Right renal pelvis (tissue), 4 donors: ENCODE measurements around the gene CD300H. TPM values are rescaled to one million over a fixed set of nuclear protein-coding genes. Genes with fewer than 3 reads are reported as not detected.
"Not testable (repeated sequence)": the region's sequence is repeated elsewhere in the genome, so short reads cannot be mapped to it uniquely, and the experiment has no call there.

Experiments used
- DNase-seq, 4 donors: peaks; one replicate each; pipeline ENCODE4 v3.0.0-alpha.2; 2013; ENCODE audit warnings: low read depth in 4 of 4, low spot score in 3 of 4, missing footprints in 1 of 4
- polyA plus RNA-seq, 4 donors: library from polyadenylated mRNA; unstranded; fragments of 120-200 nt; gene quantifications; one replicate each; pipeline ENCODE4 v1.2.1, GENCODE V29; 2013; ENCODE audit not compliant: insufficient read length in 4 of 4

The CD300H gene
- polyA plus RNA-seq, 4 donors = 0.23 TPM; not detected in 3

DNA sequence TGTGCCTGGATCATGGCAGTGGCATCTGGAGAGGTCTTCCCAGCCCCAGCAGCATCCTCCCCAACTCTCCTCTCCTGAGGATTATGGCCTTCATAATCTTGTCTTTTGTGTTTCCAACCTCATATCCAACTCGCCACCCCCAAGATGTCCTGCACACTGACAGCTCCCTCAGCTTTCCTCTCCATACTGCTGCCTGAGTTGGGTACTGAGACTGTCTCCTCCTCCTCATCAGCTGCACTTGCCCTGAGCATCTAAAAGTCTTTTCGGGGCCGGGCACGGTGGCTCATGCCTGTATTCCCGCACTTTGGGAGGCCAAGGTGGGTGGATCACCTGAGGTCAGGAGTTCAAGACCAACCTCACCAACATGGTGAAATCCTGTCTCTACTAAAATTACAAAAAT is 38.1 kb downstream of the CD300H start:
- DNase-seq = no peak

DNA sequence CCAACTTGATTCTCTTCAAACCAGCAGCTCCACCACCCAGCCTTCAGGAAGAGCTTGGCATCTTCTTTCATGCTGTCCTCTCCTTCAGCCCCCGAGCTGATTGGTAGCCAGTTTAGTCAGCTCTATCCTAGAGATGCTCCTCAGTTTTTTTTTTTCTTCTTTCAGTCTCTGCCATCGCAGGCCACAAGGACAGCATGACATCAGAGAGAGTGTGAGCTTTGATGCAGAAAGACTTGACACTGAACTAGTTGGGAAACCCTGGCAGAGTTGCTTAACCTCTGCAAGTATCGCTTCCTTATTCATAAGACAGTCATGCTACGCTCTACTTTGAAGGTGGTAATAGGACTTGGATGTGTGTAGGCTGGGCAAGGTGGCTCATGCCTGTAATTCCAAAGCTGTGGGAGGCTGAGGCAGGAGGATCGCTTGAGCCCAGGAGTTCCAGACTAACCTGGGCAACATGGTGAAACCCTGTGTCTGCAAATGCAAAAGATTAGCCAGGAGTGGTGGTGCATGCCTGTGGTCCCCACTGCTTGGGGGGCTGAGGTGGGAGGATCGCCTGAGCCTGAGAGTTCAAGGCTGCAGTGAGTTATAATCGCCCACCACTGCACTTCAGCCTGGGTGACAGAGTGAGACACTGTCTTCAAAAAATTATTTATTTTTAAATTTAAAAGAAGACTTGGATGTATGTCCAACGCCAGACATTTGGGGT is 38.7 kb downstream of the CD300H start:
- DNase-seq = no peak

DNA sequence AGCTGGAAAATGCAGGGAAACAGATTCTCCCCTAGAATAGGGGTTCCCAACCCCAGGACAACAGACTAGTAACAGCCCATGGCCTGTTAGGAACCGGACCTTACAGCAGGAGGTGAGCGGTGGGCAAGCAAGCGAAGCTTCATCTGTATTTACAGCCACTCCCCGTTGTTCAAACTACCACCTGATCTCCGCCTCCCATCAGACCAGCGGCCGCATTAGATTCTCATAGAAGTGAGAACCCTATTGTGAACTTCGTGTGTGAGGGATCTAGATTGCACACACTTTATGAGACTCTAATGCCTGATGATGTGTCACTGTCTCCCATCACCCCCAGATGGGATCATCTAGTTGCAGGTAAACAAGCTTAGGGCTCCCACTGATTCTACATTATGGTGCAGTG is 39.6 kb downstream of the CD300H start:
- no peak for DNase-seq

DNA sequence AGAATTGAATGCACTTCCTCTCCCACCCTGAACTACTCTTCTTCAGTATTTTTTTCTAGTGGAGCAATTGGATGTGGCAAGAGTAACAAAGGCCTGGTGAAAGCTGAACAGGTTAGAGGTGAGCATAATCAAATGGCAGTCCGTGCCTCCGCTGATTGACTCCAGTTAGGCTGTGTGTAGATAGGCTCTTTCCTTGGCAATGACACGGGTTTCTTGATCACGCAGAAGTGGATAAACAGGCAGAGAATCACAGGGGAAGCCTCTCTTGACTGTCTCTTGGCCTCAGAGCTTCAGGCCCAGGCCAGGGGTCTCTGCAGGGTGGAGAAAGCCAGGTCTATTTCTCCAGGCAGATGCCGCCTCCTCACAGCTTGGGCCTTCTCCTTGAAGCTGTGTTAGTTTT is 40.2 kb downstream of the CD300H start:
- DNase-seq = no peak

DNA sequence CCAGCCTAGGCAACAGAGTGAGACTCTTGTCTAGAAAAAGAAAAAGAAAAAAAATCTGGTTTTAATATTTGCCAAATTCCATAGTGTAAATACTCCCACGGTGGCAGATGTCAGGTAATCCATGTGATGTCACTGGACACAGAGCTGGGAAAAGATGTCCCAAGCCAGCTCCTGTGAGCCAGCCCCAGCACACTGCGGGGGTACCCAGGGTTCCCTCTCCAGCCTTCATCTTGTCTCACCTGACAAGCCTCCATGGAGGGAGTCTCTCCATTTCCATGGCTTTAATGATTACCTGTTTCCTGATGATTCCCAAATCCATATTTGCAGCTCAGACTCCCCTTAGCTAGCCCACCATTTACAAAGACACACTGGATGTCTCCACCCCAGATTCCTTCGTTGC is 40.6 kb downstream of the CD300H start:
- no peak for DNase-seq

DNA sequence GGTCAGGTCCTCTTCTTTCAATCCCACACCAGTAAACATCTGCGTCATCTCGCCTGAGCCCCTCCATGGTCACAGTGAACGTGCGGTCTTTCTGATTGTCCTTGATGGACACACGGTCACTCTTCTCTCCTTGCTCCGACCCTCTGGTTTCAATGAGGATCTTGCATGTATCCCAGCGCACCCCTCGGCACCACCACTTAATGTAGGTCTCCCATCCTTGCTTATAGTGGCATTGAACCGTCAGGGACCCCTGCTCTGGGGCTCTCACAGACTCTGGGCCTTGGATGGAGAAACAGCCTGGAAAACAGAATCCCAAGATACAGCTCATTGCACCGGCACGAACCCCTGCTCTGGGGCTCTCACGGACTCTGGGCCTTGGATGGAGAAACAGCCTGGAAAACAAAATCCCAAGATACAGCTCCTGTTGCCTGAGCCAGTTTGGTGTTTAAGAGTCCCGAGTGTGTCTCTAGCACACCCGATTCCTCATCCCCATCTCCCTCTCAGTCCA is 41.5 kb downstream of the CD300H start:
- no peak for DNase-seq

DNA sequence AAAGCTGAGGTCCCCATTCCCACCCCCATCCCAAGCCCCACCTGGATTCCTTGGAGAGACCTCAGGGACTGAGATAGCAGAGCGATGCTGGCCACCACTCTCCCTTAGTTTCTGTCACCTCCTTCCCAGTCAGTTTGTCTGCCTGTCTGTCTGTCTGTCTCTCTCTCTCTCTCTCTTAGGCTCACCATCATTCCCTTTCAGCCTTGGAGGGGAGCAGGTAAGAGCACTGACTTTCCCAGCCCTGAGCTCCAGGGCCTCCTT is 41.9 kb downstream of the CD300H start:
- DNase-seq = no peak

DNA sequence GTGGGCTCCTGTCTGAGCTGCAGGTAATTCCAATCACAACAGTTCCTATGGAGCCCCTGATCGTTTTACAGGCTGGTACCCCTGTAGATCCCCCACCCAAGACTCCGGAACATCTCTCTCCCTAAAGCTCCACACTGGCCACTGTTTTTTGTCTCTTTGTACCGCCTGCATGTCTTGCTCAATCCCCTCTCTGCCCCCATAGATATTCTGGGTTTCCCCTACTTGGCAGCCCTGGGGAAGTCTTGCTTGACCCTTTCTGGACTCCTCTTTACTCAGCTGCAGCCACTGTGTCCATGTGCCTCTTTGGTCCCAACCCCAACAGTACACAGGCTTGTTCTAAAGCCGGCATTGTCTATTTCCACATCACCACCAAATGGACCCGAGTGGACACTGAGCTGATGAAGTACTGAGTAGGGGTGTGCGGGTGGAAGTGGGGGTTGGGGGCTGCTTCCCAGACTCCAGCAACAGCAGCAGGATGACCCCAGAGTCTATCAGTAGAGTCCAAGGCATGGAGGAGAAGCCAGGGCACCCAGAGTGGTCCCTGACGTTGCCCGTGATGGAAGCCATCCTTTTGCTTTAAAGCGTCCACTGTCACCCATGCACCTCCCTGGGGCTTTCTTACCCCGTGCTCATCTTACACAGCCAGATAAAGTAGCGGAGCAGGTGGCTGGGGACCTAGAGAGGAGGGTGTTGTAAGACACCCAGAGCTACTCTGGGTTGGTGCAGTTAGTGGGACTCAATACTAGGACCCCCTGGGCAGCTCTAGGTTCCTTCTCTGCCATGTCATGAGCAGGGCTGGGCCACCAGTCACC is 42.5 kb downstream of the CD300H start:
- no peak for DNase-seq

DNA sequence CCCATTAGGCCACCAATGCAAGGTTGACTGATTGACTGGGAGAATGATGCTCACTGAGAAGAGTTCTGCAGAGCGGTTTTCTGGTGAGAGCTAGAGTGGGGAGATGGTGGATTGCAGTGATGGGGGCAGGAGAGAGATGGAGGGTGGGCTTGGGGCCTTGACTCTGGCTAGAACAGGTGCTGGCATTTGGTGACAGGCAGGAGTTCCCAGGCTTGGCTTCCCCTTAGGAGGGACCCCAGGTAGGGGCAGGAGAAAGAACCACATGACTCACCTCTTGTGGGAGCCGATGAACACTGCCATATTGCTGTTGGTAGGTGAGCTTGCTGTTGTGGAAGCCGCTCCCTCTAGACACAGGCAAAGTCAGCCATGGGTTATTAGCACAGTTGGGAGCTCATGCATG is 44.0 kb downstream of the CD300H start:
- no peak for DNase-seq

DNA sequence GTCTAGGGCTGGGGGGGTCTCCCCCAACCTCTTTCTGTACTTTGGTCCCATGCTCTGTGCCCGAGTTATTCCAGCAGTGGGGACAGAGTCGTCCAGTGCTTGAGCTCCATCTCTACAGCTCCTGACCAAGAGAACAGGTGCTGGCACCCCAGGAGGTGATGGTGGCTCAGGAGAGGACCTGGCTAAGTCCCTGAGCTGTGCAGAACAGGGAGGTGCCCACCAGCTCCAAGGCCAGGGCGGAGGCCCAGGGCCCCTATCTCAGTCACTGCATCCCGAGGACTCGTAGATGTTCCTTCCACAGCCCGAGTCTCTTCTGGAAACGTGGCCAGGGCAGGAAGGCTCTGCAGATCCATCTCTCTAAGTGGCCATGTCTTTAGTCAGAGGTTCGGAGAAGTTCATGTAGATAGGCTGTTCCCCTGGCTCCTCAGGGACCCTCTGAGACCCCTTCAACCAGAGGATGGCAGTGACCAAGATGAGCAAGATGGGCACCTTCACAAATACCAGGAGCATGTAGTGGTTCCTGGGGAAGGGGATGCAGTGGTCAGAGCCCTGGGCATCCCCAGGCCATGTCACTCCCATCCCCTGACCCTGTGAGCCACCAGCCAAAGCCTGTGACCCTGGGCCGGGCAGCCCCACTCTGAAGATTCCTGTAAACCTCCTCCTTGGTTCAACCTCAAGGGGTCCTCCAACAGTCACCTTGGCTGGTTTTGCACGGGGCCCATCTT is 44.8 kb downstream of the CD300H start:
- DNase-seq = no peak

DNA sequence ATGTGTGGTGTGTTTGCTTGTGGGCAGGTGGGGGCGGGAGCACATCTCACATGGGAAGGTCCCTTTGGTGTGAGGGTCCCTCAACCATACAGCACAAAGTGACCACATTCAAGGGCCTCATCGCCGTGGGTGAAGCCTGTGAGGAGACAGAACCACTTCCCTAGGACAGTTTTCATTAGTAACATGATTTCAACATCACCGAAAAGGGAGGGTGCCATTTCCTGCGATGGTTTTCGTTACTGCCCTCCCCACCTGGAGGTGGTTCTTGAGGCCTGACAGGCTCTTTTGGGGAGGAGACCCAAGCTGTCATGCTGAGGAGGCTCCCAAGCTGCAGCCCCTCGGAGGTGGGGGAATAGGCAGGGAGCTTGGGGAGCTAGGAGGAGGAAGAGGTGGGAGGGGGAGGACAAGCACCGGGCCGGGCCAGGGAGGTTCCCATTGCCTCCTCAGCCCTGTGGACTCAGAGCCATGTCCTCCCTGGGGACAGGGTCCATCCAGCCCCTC is 45.6 kb downstream of the CD300H start:
- no peak for DNase-seq

DNA sequence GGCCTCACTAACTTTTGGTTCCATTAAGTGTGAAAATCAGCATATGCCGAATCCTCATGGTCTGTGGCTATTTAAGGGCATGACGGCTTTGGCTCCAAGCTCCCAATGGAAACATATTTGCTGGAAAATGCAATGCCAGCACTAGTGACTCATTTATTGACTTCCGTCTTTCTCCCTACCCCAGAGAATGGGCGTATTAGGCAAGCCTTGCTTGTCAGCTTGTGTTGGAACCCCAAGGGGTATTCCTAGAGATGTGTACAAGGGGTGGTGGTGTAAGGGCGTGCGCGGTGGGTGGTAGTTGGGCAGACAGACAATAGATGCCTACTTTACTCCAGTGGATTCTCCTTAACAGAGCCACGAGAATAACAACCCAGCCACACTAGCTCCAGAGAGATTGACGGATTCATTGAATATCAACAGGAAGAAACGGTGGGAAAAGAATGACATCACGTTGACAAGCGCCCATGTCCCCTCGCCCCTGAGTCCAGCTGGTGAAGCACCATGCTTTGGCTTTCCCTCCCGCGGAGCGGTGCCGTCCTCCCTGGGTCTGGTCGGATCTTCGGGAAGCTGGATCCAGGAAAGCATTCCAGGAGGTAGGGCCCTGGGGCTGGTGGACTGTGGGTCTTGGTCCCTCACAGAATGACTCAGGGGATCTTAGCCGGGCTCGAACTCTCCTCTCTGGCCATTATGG is 46.4 kb downstream of the CD300H start:
- no peak for DNase-seq

DNA sequence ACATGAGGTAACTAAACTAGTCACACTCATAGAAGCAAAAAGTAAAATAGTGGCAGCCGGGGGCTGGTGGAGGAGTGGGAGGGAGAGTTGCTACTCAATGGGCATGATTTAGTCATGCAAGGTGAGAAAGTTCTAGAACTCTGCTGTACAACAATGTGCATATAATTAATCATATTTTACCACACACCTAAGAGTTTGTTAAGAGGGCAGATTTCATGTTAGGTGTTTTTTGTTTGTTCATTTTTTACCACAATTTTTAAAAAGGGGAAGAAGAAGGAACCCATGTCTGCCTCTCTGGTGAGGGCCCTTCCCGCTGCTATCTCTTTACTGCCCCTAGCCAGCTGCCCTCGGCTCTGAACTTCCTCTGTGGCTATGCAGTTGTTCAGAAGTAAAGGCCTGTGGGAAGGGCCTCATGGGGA is 47.3 kb downstream of the CD300H start:
- no peak for DNase-seq

DNA sequence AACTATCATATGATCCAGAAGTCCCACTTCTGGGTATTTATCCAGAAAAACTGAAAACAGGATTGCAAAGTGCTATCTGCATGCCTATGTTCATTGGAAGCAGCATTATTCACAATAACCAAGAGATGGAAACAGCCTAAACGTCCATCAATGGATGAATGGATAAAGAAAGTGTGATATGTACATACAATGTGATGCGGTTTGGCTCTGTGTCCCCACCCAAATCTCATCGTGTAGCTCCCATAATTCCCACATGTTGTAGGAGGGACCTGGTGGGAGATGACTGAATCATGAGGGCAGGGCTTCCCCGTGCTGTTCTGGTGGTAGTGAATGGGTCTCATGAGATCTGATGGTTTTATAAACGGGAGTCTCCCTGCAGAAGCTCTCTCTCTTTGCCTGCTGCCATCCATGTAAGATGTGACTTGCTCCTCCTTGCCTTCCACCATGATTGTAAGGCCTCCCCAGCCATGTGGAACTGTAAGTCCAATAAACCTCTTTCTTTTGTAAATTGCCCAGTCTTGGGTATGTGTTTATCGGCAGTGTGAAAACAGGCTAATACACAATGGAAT is 48.8 kb downstream of the CD300H start:
- not testable (repeated sequence) for DNase-seq

DNA sequence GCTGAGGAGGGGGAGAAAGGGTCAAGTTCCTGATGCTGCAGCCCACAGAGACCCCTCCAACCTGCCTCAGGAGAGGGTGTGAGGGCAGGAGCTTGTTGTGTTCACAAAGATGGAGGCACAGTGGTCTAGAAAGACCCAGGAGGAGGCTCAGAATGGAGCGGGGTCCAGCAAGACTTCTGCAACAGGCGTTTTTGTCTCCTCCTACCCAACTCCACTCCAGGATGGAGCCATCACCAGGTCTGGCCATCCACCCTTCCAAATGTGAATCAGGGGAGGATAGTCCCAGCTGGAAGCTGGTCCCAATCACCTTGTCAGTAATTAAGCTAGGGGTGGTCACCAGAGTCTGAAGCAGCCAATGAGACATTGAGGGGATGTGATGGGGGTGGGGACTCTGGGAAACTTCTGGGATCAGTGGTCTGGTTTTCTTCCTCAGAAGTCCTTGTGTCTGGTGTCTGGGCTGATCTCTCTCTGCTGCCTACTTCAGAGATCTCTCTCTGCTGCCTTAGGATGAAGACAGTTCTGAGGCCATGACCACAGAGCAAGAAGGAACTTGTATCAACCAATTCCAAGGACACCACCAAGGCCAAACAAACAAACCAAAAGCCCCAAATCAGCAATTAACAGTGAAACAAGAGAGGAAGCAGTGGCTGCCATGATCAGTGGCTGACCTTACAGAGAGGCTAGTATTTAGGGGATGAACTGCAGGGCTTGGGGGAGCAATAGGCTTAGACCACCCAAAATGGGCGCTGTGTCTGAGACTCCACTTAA is 50.6 kb downstream of the CD300H start:
- DNase-seq = no peak

DNA sequence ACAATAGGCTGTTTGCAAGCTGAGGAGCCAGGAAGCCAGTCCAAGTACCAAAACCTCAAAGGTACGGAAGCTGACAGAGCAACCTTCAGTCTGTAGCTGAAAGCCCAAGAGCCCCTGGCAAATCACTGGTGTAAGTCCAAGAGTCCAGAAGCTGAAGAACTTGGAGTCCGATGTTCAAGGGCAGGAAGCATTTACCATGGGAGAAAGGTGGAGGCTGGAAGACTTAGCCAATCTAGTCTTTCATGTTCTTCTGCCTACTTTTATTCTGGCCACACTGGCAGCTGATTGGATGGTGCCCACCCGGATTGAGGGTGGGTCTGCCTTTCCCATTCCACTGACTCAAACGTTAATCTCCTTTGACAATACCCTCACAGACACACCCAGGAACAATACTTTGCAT is 51.4 kb downstream of the CD300H start:
- DNase-seq = no peak

DNA sequence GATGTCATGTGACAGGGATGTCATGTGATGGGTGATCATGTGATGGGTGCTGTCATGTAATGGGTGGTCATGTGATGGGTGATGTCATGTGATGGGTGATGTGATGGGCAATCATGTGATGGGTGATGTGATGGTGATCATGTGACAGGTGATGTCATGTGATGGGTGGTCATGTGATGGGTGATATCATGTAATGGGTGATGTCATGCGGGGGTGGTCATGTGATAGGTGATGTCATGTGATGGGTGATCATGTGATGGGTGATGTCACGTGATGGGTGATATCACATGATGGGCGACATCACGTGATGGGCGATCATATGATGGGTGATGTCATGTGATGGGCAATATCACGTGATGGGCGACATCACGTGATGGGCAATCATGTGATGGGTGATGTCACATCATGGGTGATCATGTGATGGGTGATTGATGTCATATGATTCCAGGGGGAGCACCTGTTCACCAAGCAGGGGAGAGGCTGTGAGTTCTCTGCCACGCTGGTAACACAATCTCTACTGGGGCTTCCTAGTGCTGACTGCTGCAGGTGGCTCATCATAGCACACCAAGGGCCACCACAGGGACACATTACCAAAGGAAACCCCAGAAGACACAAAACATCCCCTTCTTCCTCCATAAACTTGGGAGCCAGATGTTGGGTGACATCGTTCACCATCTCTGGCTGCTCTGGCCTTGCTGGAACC is 52.5 kb downstream of the CD300H start:
- DNase-seq = peak in 1 of 4 donors; percentile 4

DNA sequence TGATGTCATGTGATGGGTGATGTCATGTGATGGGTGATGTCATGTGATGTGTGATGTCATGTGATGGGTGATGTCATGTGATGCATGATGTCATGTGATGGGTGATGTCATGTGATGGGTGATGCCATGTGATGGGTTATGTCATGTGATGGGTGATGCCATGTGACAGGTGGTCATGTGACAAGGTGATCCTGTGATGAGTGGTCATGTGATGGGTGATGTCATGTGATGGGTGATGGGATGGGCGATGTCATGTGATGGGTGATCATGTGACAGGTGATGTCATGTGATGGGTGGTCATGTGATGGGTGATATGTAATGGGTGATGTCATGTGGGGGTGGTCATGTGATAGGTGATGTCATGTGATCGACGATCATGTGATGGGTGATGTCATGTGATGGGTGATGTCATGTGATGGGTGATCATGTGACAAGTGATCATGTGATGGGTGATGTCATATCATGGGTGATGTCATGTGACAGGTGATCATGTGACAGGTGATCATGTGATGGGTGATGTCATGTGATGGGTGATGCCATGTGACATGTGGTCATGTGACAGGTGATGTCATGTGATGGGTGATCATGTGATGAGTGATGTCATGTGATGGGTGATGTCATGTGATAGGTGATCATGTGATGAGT is 53.2 kb downstream of the CD300H start:
- DNase-seq = peak in 2 of 4 donors; percentile 5 to 57
